GM21619 (cell line): Measurements from ENCODE around the gene NCF1.
A peak's percentile ranks its signal among the peaks of the same experiment; 100 is the strongest.
"Not testable (repeated sequence)": the region's sequence is repeated elsewhere in the genome, so short reads cannot be mapped to it uniquely, and the experiment has no call there.

Experiments used
- ATAC-seq: cut with Tn5 transposase; IDR thresholded peaks from one replicate; pipeline ENCODE4 v1.9.1; 2021; ENCODE audit not compliant: unreplicated experiment

Gene NCF1

DNA sequence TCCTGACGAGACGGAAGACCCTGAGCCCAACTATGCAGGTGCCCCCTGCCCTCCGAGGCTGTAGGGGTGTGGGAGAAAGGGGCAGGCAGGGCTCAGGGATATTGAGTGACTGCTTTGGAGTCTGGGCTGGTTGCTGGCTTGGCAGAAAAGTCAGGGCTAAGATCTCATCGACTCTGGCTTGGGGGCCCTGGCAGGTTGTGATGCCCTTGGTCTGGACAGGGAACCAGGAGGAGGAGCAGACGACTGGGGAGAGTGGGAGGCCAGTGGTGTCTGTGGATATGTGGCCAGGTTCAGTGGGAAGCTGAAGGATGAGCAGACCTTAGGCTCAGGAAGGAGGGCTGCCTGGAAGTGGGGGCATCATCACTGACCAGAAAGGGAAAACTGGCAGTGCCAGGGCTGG is 9.8 kb downstream of the NCF1 start:
- not testable (repeated sequence) for ATAC-seq

DNA sequence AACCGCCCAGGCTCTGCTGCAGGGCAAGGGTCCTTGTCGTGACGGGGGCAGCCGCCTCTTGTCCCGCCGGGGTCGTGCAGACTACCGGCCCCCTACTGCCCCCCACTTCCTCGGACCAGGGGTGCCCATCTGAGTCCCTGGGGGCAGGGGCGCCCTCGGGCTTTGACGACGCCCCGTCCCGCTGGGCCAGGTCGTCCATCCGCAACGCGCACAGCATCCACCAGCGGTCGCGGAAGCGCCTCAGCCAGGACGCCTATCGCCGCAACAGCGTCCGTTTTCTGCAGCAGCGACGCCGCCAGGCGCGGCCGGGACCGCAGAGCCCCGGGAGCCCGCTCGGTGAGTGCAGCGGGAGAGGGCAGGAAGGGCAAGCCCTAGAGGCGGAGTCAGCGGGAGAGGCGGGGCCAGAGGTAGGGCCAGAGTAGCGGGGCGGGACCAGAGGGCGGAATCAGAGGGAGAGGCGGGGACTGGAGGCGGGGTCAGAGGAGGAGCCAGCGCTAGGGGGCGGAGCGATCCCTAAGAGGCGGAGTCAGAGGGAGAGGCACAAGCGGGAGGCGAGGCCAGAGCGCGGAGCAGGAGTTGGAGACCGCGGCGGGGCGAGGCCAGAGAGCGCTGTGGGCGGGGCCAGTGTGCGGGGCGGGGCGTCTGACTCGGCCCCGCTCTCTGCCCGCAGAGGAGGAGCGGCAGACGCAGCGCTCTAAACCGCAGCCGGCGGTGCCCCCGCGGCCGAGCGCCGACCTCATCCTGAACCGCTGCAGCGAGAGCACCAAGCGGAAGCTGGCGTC is 14.7 kb downstream of the NCF1 start:
- peak; percentile 83 for ATAC-seq

DNA sequence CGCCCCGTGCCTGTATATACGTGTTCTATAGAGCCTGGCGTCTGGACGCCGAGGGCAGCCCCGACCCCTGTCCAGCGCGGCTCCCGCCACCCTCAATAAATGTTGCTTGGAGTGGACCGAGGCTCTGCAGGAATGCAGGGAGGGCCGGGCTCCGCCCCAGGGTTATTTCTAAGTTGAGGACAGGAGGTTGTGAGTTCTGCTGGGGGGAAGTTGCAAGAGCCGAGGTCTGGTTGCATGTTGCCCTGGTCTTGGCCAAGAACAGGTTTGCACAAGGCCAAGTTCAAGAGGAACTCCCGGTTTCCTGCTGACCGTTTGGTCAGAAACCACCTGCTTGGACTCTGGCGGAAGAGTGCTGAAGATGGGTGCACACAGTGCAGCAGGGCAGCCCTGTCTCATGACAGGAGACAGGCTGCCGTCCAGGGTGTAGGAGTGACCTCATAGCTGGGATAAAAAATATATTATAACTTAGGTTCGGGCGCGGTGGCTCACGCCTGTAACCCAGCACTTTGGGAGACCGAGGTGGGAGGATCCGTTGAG is 15.5 kb downstream of the NCF1 start:
- ATAC-seq: not testable (repeated sequence)

DNA sequence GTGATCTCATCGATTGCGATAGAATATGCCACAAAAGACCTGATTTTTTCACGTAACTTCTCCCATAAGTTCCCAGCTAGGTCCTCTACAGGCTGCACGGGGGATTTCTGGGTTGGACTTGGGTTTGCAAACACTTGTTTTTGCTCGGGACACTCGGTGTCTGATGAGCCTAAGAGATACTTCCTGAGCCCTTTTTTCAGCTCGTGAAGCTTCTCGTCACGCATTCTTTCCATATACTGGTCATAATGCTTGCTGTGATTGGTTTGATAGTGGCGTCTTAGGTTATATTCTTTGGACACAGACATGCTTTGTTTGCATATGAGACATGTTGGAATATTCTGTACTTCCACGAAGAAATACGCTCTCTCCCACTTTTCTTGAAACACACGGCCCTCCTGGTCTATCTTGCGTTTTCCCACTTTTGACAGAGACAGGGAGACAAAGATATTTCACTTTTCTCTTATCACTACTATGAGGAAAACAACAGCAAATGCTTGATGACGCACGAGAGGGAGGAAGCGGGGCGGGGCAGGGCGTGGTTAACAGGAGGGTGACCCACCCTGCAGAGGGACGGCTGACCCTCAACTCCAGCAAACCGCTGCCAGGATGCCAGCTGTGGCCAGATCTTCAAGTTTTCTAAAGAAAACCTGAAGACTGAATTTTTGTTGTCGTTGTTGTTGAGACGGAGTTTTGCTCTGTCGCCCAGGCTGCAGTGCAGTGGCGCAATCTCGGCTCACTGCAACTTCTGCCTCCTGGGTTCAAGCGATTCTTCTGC is 24.2 kb downstream of the NCF1 start:
- not testable (repeated sequence) for ATAC-seq

DNA sequence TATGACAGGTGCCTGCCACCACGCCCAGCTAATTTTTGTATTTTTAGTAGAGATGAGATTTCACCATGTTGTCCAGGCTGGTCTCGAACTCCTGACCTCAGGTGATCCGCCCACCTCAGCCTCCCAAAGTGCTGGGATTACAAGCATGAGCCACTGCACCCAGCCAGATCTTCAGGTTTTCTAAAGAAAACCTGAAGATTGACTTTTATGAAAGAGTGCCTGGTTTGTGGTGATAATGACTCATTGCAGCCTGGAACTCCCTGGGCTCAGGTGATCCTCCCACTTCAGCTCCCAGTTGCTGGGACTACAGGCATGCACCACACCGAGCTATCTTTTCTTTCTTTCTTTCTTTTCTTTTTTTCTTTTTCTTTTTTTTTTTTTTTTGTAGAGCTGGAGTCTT is 24.8 kb downstream of the NCF1 start:
- not testable (repeated sequence) for ATAC-seq

DNA sequence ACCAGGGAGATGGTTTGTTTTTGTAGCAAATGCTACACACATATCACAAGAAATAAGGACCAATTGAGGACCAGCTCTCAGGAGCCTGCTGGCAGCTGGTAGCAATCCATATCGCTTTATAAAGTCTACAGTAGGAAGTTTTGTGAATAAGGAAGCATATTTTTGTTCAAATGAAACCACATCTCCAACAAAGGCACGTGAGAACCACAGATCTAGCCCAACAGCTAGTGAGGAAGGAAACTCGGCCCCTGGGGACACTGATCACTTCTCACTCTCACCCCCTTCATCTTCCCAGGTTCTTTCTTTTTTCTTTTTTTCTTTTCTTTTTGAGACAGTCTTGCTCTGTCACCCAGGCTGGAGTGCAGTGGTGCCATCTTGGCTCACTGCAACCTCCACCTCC is 42.1 kb downstream of the NCF1 start:
- not testable (repeated sequence) for ATAC-seq

DNA sequence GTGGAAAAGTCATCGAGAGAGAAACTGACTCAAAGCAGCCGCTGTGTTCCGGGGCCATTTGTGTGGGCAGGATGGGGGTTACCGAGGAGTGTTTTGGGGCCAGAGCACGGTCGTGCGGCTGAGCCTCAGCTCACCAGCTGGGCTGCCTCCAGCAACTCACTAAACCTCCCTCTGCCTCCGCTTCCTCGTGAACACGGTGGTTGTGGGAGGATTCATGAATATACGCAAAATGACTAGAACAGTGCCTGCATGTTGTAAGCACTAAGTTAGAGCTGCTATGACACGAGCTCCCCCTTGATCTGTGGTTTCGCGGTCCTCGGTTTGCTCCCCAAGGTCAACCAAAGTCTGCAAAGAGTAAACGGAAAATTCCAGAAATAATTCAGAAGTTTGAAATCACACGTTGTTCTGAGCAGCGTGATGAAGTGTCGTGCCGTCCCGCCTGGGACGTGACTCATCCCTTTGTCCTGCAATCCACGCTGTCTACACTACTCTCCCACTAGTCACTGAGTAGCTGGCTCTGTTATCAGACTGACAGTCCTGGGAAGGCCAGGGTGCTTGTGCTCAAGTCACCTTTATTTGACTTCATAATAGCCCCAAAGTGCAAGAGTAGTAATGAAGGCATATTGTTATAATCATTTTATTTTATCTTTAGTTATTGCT is 46.5 kb downstream of the NCF1 start:
- peak; percentile 79 for ATAC-seq

DNA sequence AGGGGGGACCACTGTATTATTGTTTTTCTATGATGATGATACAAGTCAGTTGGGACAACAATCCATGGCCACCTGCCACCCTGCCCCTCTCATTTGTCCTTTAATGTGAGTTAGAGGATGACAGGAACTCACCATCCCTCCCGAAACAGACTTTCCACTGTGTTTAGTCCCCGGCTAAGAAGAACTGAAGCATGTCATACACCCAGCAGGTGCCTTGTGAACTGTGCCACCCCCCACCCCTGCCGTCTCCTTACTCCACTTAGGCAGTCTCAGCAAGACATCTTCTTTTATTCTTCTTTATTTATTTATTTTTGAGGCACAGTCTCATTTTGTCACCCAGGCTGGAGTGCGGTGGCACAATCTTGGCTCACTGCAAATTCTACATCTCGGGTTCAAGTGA is 47.4 kb downstream of the NCF1 start:
- ATAC-seq: not testable (repeated sequence)

DNA sequence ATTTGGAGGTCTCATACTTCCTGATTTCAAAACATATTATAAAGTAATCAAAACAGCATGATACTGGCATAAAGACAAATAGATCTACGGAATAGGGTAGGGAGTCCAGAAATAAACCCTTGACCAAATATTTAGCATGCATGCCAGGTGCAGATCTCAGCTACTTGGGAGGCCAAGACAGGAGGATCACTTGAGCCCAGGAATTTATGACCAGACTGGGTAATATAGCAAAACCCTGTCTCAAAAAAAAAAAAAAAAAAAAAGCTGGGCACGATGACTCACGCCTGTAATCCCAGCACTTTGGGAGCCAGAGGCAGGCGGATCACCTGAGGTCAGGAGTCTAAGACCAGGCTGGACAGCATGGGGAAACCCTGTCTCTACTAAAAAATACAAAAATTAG is 56.1 kb downstream of the NCF1 start:
- not testable (repeated sequence) for ATAC-seq

DNA sequence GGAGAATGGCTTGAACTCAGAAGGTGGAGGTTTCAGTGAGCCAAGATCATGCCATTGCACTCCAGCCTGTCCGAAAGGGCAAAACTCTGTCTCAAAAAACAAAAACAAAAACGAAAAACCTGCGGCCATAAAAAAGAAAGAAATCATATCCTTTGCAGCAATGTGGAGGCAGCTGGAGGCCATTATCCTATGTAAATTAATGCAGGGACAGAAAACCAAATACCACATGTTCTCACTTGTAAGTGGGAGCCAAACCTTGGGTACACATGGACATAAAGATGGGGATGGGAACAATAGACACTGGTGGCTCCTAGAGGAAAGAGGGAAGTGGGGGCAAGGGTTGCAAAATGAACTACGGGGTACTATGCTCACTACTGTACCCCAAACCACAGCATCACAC is 56.6 kb downstream of the NCF1 start:
- not testable (repeated sequence) for ATAC-seq
